Daoy (cell line): ENCODE data around the gene PCCA. TPM values are rescaled to one million over a fixed set of nuclear protein-coding genes. Genes with fewer than 3 reads are reported as not detected.
"Not testable (repeated sequence)": the region's sequence is repeated elsewhere in the genome, so short reads cannot be mapped to it uniquely, and the experiment has no call there.

Experiments
- DNase-seq: peaks from one replicate; pipeline ENCODE4 v3.0.0-alpha.2; 2015; ENCODE audit warnings: low read depth
- total RNA-seq: library from RNA; depleted of rRNA; stranded (reverse); fragments of >200 nt; shearing (Covaris generic); gene quantifications from 2 replicates; pipeline ENCODE4 v1.2.3, GENCODE V29; 2014; rRNA removed

The PCCA gene
- total RNA-seq, result 5.3 and 6.2 TPM in 2 replicates

- DNase-seq, result peak; percentile 93
Observed at GRCh38 chr13:100088644-100089464, at the start of gene PCCA. TSS of gene PCCA (plus strand) at chr13:100089093. CDS start at chr13:100089121, 28 bp downstream.

- DNase-seq, result no peak
Observed at GRCh38 chr13:100039740-100040139, 49.2 kb upstream of the PCCA start.

- no peak for DNase-seq
Observed at GRCh38 chr13:100040196-100040595, 48.7 kb upstream of the PCCA start.

- no peak for DNase-seq
Observed at GRCh38 chr13:100044936-100045335, 44.0 kb upstream of the PCCA start.

- no peak for DNase-seq
Observed at GRCh38 chr13:100045355-100045754, 43.5 kb upstream of the PCCA start.

GRCh38 chr13:100051070-100051469 is 37.8 kb upstream of the PCCA start:
- DNase-seq, result no peak

- no peak for DNase-seq
Observed at GRCh38 chr13:100059827-100060226, 29.1 kb upstream of the PCCA start.

- no peak for DNase-seq
Observed at GRCh38 chr13:100063333-100063732, 25.6 kb upstream of the PCCA start.

GRCh38 chr13:100063906-100064305 is 25.0 kb upstream of the PCCA start:
- DNase-seq, result no peak

- DNase-seq, result no peak
Observed at GRCh38 chr13:100068133-100068931, 20.6 kb upstream of the PCCA start.

- DNase-seq, result no peak
Observed at GRCh38 chr13:100069278-100069677, 19.6 kb upstream of the PCCA start.

- no peak for DNase-seq
Observed at GRCh38 chr13:100075700-100076587, 12.9 kb upstream of the PCCA start.

- DNase-seq, result not testable (repeated sequence)
Observed at GRCh38 chr13:100079003-100079402, 9.9 kb upstream of the PCCA start.

- DNase-seq, result not testable (repeated sequence)
Observed at GRCh38 chr13:100083401-100083800, 5.5 kb upstream of the PCCA start.

- no peak for DNase-seq
Observed at GRCh38 chr13:100088273-100088643, 635 bp upstream of the PCCA start.

- DNase-seq, result peak; percentile 8
Observed at GRCh38 chr13:100089465-100090032, 656 bp downstream of the PCCA start.

- no peak for DNase-seq
Observed at GRCh38 chr13:100090861-100091260, 2.0 kb downstream of the PCCA start.

- DNase-seq, result no peak
Observed at GRCh38 chr13:100091391-100091790, 2.5 kb downstream of the PCCA start.

- DNase-seq, result not testable (repeated sequence)
Observed at GRCh38 chr13:100092273-100092672, 3.4 kb downstream of the PCCA start.

GRCh38 chr13:100095498-100095897 is 6.6 kb downstream of the PCCA start:
- no peak for DNase-seq

GRCh38 chr13:100096526-100096925 is 7.6 kb downstream of the PCCA start:
- no peak for DNase-seq
